ENCODE results near the gene ESAM.
A peak's percentile ranks its signal among the peaks of the same experiment; 100 is the strongest.

ESAM gene

GRCh38 chr11:124738713-124739478 lies 23.2 kb downstream of the ESAM start:
- Histone ChIP-seq H3K14ac (ENCODE audit: low read length) (no peak overlapping the region), H3K4me2 (ENCODE audit: insufficient read depth, low read length, poor library complexity, severe bottlenecking) (peak overlapping the region; percentile 78), H4K8ac (ENCODE audit: low read depth, low read length) (no peak overlapping the region), H2AFZ (ENCODE audit: low read length) (peak overlapping the region; percentile 82), H2BK5ac (ENCODE audit: low read length) (no peak overlapping the region), H3K27ac (replicated peaks; ENCODE audit: low read length) (no peak overlapping the region), H3K9ac (ENCODE audit: low read depth, low read length, poor library complexity) (no peak overlapping the region), H2AK5ac (ENCODE audit: low read depth, low read length) (no peak overlapping the region), H3K4me3 (ENCODE audit: low read length in 2 of 2) (peak overlapping the region in 1 of 2 donors; percentile 55), H3K9me3 (replicated peaks in 1 of 2; ENCODE audit: control insufficient read depth in 2 of 2, insufficient read depth in 1 of 2, low read depth in 1 of 2, low read length in 2 of 2) (peaks cover 0 to 6% of the 10 kb centered on the region in 2 donors), H4K91ac (ENCODE audit: low read depth, low read length, poor library complexity) (no peak overlapping the region), H3K27me3 (ENCODE audit: control insufficient read depth in 3 of 3, insufficient read depth in 3 of 3, low read depth in 1 of 3, low read length in 3 of 3) (peaks cover 3 to 58% (median 15%) of the 10 kb centered on the region in 3 experiments), H3K79me1 (ENCODE audit: low read depth, low read length) (no peaks in the 10 kb centered on the region), H2BK15ac (ENCODE audit: low read length) (no peak overlapping the region), H2BK12ac (ENCODE audit: low read length) (no peak overlapping the region), H3K4ac (ENCODE audit: low read length) (no peak overlapping the region), H3K18ac (ENCODE audit: low read length) (peak overlapping the region; percentile 4), H3K36me3 (replicated peaks in 1 of 2; ENCODE audit: control insufficient read depth in 2 of 2, insufficient read depth in 2 of 2, low read length in 2 of 2) (peaks cover 0 to 3% of the 10 kb centered on the region in 2 donors), H2BK120ac (ENCODE audit: low read depth, low read length) (no peak overlapping the region), H3K4me1 (ENCODE audit: control insufficient read depth in 2 of 2, insufficient read depth in 1 of 2, low read depth in 1 of 2, low read length in 2 of 2) (peaks cover 14 to 31% of the 10 kb centered on the region in 2 donors), H3K23ac (ENCODE audit: low read depth, low read length, poor library complexity) (no peak overlapping the region)
- WGBS, 2 donors (ENCODE audit: extremely low coverage in 2 of 2, insufficient read length in 2 of 2, insufficient replicate concordance in 1 of 2), result no CpG with 5 or more reads among the region's 21 CpGs
- DNase-seq (ENCODE audit: low spot score), result no peak

DNA sequence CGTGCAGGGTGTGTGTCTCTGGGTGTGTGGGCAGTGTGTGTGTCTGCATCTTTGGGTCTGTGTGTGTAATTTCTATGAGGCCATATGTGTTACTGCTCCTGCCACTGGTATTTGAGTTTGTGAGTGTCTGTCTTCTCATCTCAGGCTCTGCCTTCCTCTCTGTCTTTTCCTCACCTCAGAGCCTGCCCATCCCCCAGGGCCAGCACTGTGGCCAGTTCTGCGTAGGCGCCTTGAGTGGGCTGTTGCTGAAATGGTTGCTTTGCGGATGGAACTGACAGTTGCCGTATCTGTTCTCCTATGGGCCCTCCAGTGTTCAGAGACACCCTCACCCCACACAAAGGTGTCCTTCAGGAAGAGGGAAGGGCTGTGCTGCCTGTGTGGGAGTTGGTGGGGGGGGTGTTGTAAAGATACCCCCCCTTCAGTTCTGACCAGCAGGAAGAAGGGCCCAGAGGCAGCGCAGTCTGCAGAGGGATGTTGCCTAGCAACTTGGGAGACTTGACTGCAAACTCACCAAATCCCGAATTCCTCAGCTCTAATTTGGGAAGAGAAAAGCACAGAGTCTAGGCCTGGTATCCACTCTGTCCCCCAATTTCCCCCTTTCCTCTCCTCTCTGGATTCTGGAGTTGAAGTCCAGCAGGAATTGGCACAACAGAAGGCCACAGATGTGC lies 24.3 kb downstream of the ESAM start:
- Histone ChIP-seq H3K4me3 (ENCODE audit: low read length in 2 of 2) (peak overlapping the region in 1 of 2 donors; percentile 19), H3K27me3 (ENCODE audit: control insufficient read depth in 3 of 3, insufficient read depth in 3 of 3, low read depth in 1 of 3, low read length in 3 of 3) (peaks cover 3 to 47% (median 12%) of the 10 kb centered on the region in 3 experiments), H3K14ac (ENCODE audit: low read length) (no peak overlapping the region), H2AK5ac (ENCODE audit: low read depth, low read length) (no peak overlapping the region), H4K91ac (ENCODE audit: low read depth, low read length, poor library complexity) (no peak overlapping the region), H4K8ac (ENCODE audit: low read depth, low read length) (no peak overlapping the region), H3K4me1 (ENCODE audit: control insufficient read depth in 2 of 2, insufficient read depth in 1 of 2, low read depth in 1 of 2, low read length in 2 of 2) (peaks cover 14 to 31% of the 10 kb centered on the region in 2 donors), H3K36me3 (replicated peaks in 1 of 2; ENCODE audit: control insufficient read depth in 2 of 2, insufficient read depth in 2 of 2, low read length in 2 of 2) (no peaks in the 10 kb centered on the region), H2BK120ac (ENCODE audit: low read depth, low read length) (no peak overlapping the region), H3K23ac (ENCODE audit: low read depth, low read length, poor library complexity) (no peak overlapping the region), H3K4me2 (ENCODE audit: insufficient read depth, low read length, poor library complexity, severe bottlenecking) (no peak overlapping the region), H3K27ac (replicated peaks; ENCODE audit: low read length) (no peak overlapping the region), H3K18ac (ENCODE audit: low read length) (peak overlapping the region; percentile 9), H2BK15ac (ENCODE audit: low read length) (no peak overlapping the region), H3K79me1 (ENCODE audit: low read depth, low read length) (no peaks in the 10 kb centered on the region), H2BK5ac (ENCODE audit: low read length) (no peak overlapping the region), H3K9me3 (replicated peaks in 1 of 2; ENCODE audit: control insufficient read depth in 2 of 2, insufficient read depth in 1 of 2, low read depth in 1 of 2, low read length in 2 of 2) (peaks cover 0 to 3% of the 10 kb centered on the region in 2 donors), H3K9ac (ENCODE audit: low read depth, low read length, poor library complexity) (no peak overlapping the region), H2AFZ (ENCODE audit: low read length) (peak overlapping the region; percentile 80), H2BK12ac (ENCODE audit: low read length) (no peak overlapping the region), H3K4ac (ENCODE audit: low read length) (no peak overlapping the region)
- no peak for DNase-seq (ENCODE audit: low spot score)
- no CpG with 5 or more reads among the region's 7 CpGs for WGBS, 2 donors (ENCODE audit: extremely low coverage in 2 of 2, insufficient read length in 2 of 2, insufficient replicate concordance in 1 of 2)

- H4K91ac ChIP-seq (ENCODE audit: low read depth, low read length, poor library complexity), result no peak overlapping the region
- DNase-seq (ENCODE audit: low spot score), result no peak
- no peak overlapping the region for H2BK15ac ChIP-seq (ENCODE audit: low read length)
- H2BK12ac ChIP-seq (ENCODE audit: low read length), result no peak overlapping the region
- H3K23ac ChIP-seq (ENCODE audit: low read depth, low read length, poor library complexity), result no peak overlapping the region
- no peak overlapping the region for H2BK5ac ChIP-seq (ENCODE audit: low read length)
- H3K4me2 ChIP-seq (ENCODE audit: insufficient read depth, low read length, poor library complexity, severe bottlenecking), result no peak overlapping the region
- no peak overlapping the region for H3K14ac ChIP-seq (ENCODE audit: low read length)
- no peak overlapping the region for H3K4me3 ChIP-seq (ENCODE audit: low read length in 2 of 2)
- H3K27ac ChIP-seq (replicated peaks; ENCODE audit: low read length), result no peak overlapping the region
- peaks cover 14 to 31% of the 10 kb centered on the region in 2 donors for H3K4me1 ChIP-seq (ENCODE audit: control insufficient read depth in 2 of 2, insufficient read depth in 1 of 2, low read depth in 1 of 2, low read length in 2 of 2)
- peaks cover 3 to 37% (median 8%) of the 10 kb centered on the region in 3 experiments for H3K27me3 ChIP-seq (ENCODE audit: control insufficient read depth in 3 of 3, insufficient read depth in 3 of 3, low read depth in 1 of 3, low read length in 3 of 3)
- no CpG with 5 or more reads among the region's 3 CpGs for WGBS, 2 donors (ENCODE audit: extremely low coverage in 2 of 2, insufficient read length in 2 of 2, insufficient replicate concordance in 1 of 2)
- H3K36me3 ChIP-seq (replicated peaks in 1 of 2; ENCODE audit: control insufficient read depth in 2 of 2, insufficient read depth in 2 of 2, low read length in 2 of 2), result no peaks in the 10 kb centered on the region
- H3K9me3 ChIP-seq (replicated peaks in 1 of 2; ENCODE audit: control insufficient read depth in 2 of 2, insufficient read depth in 1 of 2, low read depth in 1 of 2, low read length in 2 of 2), result peaks cover 0 to under 1% of the 10 kb centered on the region in 2 donors
- no peak overlapping the region for H2AFZ ChIP-seq (ENCODE audit: low read length)
- peak overlapping the region; percentile 46 for H2AK5ac ChIP-seq (ENCODE audit: low read depth, low read length)
- no peak overlapping the region for H2BK120ac ChIP-seq (ENCODE audit: low read depth, low read length)
- no peak overlapping the region for H3K18ac ChIP-seq (ENCODE audit: low read length)
- no peaks in the 10 kb centered on the region for H3K79me1 ChIP-seq (ENCODE audit: low read depth, low read length)
- H3K4ac ChIP-seq (ENCODE audit: low read length), result no peak overlapping the region
- H3K9ac ChIP-seq (ENCODE audit: low read depth, low read length, poor library complexity), result no peak overlapping the region
- no peak overlapping the region for H4K8ac ChIP-seq (ENCODE audit: low read depth, low read length)
Measured at GRCh38 chr11:124736736-124737135, 25.4 kb downstream of the ESAM start.

DNA sequence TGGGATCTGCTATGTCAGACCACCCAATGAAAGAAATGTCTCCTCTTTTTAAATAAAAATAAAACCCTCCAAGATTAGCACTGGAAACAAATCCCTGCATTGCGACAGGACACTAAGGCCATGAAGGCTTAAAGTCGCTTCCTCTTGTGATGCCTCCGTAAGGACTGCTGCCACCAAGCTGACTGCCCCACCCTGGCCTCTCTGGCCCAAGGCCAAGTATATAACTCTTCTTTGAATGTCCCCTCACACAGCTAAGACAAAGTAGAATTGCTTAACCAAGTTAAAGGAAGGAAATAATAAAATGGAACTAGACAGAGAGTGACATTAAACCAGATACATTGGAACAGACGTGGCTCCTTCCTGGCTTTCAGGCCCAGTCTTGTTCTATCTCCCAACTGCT lies 29.9 kb downstream of the ESAM start:
- H3K27ac ChIP-seq (replicated peaks; ENCODE audit: low read length), result no peak overlapping the region
- H2AK5ac ChIP-seq (ENCODE audit: low read depth, low read length), result no peak overlapping the region
- no peak overlapping the region for H3K4ac ChIP-seq (ENCODE audit: low read length)
- no peak overlapping the region for H4K91ac ChIP-seq (ENCODE audit: low read depth, low read length, poor library complexity)
- no peak overlapping the region for H2BK15ac ChIP-seq (ENCODE audit: low read length)
- H3K9ac ChIP-seq (ENCODE audit: low read depth, low read length, poor library complexity), result no peak overlapping the region
- no peak overlapping the region for H4K8ac ChIP-seq (ENCODE audit: low read depth, low read length)
- peaks cover 0 to 3% (median 3%) of the 10 kb centered on the region in 3 experiments for H3K27me3 ChIP-seq (ENCODE audit: control insufficient read depth in 3 of 3, insufficient read depth in 3 of 3, low read depth in 1 of 3, low read length in 3 of 3)
- no peak overlapping the region for H2BK12ac ChIP-seq (ENCODE audit: low read length)
- H3K9me3 ChIP-seq (replicated peaks in 1 of 2; ENCODE audit: control insufficient read depth in 2 of 2, insufficient read depth in 1 of 2, low read depth in 1 of 2, low read length in 2 of 2), result peaks cover 0 to 2% of the 10 kb centered on the region in 2 donors
- H3K4me2 ChIP-seq (ENCODE audit: insufficient read depth, low read length, poor library complexity, severe bottlenecking), result no peak overlapping the region
- H3K23ac ChIP-seq (ENCODE audit: low read depth, low read length, poor library complexity), result no peak overlapping the region
- H3K4me1 ChIP-seq (ENCODE audit: control insufficient read depth in 2 of 2, insufficient read depth in 1 of 2, low read depth in 1 of 2, low read length in 2 of 2), result peaks cover 0 to 12% of the 10 kb centered on the region in 2 donors
- H3K79me1 ChIP-seq (ENCODE audit: low read depth, low read length), result no peaks in the 10 kb centered on the region
- DNase-seq (ENCODE audit: low spot score), result no peak
- no peak overlapping the region for H3K14ac ChIP-seq (ENCODE audit: low read length)
- no peak overlapping the region for H3K18ac ChIP-seq (ENCODE audit: low read length)
- WGBS, 2 donors (ENCODE audit: extremely low coverage in 2 of 2, insufficient read length in 2 of 2, insufficient replicate concordance in 1 of 2), result no CpG with 5 or more reads among the region's 4 CpGs
- no peaks in the 10 kb centered on the region for H3K36me3 ChIP-seq (replicated peaks in 1 of 2; ENCODE audit: control insufficient read depth in 2 of 2, insufficient read depth in 2 of 2, low read length in 2 of 2)
- H2BK5ac ChIP-seq (ENCODE audit: low read length), result no peak overlapping the region
- no peak overlapping the region for H2AFZ ChIP-seq (ENCODE audit: low read length)
- no peak overlapping the region for H3K4me3 ChIP-seq (ENCODE audit: low read length in 2 of 2)
- no peak overlapping the region for H2BK120ac ChIP-seq (ENCODE audit: low read depth, low read length)
